Ishikawa (cell line): ENCODE data around the gene SERPINA10.

Source experiments
- CREB1 ChIP-seq: IDR thresholded peaks from 2 replicates; pipeline ENCODE4 v1.6.1; 2012; ENCODE audit warnings: low read depth
- EGR1 ChIP-seq: IDR thresholded peaks from 2 replicates; pipeline ENCODE4 v1.6.1; 2012
- TAF1 ChIP-seq: IDR thresholded peaks from 2 replicates; pipeline ENCODE4 v1.6.1; 2012; ENCODE audit warnings: low read depth, mild to moderate bottlenecking
- USF1 ChIP-seq: IDR thresholded peaks from 2 replicates; pipeline ENCODE4 v1.6.1; 2012

- TF ChIP-seq CREB1 (no peak), TAF1 (no peak), USF1 (no peak), EGR1 (no peak)
Observed at GRCh38 chr14:94292872-94293577, at the start of gene SERPINA10.
